Smooth muscle cell (in vitro differentiated cells): ENCODE results near the gene BOLA1. TPM values are rescaled to one million over a fixed set of nuclear protein-coding genes. Genes with fewer than 3 reads are reported as not detected.

ENCODE experiments used
- DNase-seq: peaks from one replicate; lab custom pipeline; 2025; ENCODE audit not compliant: unreplicated experiment; lab: John Stamatoyannopoulos, UW
- H2AFZ ChIP-seq: fragments of 200-600 bp; sonication (generic); 2 replicates; pipeline ENCODE4 v1.6.0; 2016; ENCODE audit warnings: antibody characterized with exemption, low read depth, mild to moderate bottlenecking
- H3F3A ChIP-seq: fragments of 200-600 bp; sonication (generic); 2 replicates; pipeline ENCODE4 v1.6.0; 2017; ENCODE audit warnings: antibody characterized with exemption, low read depth
- H3K27ac ChIP-seq: fragments of 200-600 bp; sonication (generic); 2 replicates; pipeline ENCODE4 v1.5.1; 2016; ENCODE audit warnings: low read depth, mild to moderate bottlenecking
- H3K27me3 ChIP-seq: fragments of 200-600 bp; sonication (generic); 2 replicates; pipeline ENCODE4 v1.6.1; 2016; ENCODE audit warnings: low read depth, mild to moderate bottlenecking
- H3K36me3 ChIP-seq: fragments of 200-600 bp; sonication (generic); 2 replicates; pipeline ENCODE4 v1.5.1; 2016; ENCODE audit warnings: low read depth
- H3K4me1 ChIP-seq: fragments of 200-600 bp; sonication (generic); 2 replicates; pipeline ENCODE4 v1.5.1; 2016; ENCODE audit warnings: low read depth
- H3K4me2 ChIP-seq: fragments of 200-600 bp; sonication (generic); 2 replicates; pipeline ENCODE4 v1.6.0; 2016; ENCODE audit warnings: mild to moderate bottlenecking
- H3K4me3 ChIP-seq: fragments of 200-600 bp; sonication (generic); 2 replicates; pipeline ENCODE4 v1.5.1; 2016; ENCODE audit warnings: mild to moderate bottlenecking
- H3K79me2 ChIP-seq: fragments of 200-600 bp; sonication (generic); 2 replicates; pipeline ENCODE4 v1.6.0; 2016; ENCODE audit warnings: low read depth, mild to moderate bottlenecking
- H3K9ac ChIP-seq: fragments of 200-600 bp; sonication (generic); 2 replicates; pipeline ENCODE4 v1.6.0; 2016; ENCODE audit warnings: low read depth
- H3K9me3 ChIP-seq: fragments of 200-600 bp; sonication (generic); replicated peaks from 2 replicates; pipeline ENCODE4 v1.5.1; 2016; ENCODE audit warnings: low read depth
- H4K20me1 ChIP-seq: fragments of 200-600 bp; sonication (generic); 2 replicates; pipeline ENCODE4 v1.6.0; 2016; ENCODE audit warnings: low read depth
- WGBS: methylation state at CpG from one replicate; pipeline ENCODE4 v1.1.7; 2016; ENCODE audit warnings: low lambda C conversion rate; 5-methylcytosine and 5-hydroxymethylcytosine counted together
- polyA plus RNA-seq: library from polyadenylated mRNA; unstranded; fragments of >200 nt; fragmentation: Nextera tagmentation; extraction: Ambion mirVana; gene quantifications from 2 replicates; pipeline ENCODE4 v1.2.1, GENCODE V29; 2016
- total RNA-seq: library from RNA; depleted of rRNA; stranded (reverse); fragments of >200 nt; gene quantifications from 2 replicates; pipeline ENCODE4 v1.2.3, GENCODE V29; 2014
- TF ChIP-seq, protein P1 (sequence below): fragments of 200-600 bp; sonication (generic); IDR thresholded peaks from 2 replicates; pipeline ENCODE4 v1.5.1; 2017; ENCODE audit warnings: borderline replicate concordance, mild to moderate bottlenecking, antibody characterized with exemption; ENCODE audit not compliant: insufficient read depth, poor library complexity, severe bottlenecking

BOLA1 gene
- total and polyA plus RNA-seq, 2 experiments from 2014 or later = 21.3 to 27.4 TPM

DNA sequence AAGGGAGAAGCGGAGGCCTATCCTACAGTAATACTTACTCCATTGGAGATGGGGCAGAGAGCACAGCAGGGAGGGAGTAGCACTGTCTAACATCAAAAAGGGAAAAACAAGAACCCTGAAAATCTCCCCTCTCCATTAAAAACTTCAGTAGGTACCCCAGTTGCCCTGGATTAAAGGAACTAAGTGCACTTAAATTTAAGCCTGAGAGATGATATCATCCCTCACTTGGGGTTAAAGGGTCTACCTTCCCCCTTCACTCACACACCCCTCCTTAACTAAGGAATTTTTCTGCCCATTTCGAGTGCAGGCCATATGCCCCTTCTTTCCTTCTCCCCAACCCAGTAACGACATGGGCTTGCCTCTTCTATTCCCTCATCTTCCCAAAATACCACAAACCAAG is 41.1 kb downstream of the BOLA1 start:
- Histone ChIP-seq H3K79me2 (no peaks in the 10 kb centered on the region), H3K4me2 (no peak overlapping the region), H3K9me3 (no peaks in the 10 kb centered on the region), H3K9ac (no peak overlapping the region), H3K4me1 (peaks cover 13% of the 10 kb centered on the region), H3K27ac (peak overlapping the region; percentile 93), H3K4me3 (no peak overlapping the region), H2AFZ (no peak overlapping the region), H3K36me3 (no peaks in the 10 kb centered on the region), H3F3A (peaks cover 30% of the 10 kb centered on the region), H3K27me3 (no peaks in the 10 kb centered on the region), H4K20me1 (no peaks in the 10 kb centered on the region)
- TF ChIP-seq, protein P1, sequence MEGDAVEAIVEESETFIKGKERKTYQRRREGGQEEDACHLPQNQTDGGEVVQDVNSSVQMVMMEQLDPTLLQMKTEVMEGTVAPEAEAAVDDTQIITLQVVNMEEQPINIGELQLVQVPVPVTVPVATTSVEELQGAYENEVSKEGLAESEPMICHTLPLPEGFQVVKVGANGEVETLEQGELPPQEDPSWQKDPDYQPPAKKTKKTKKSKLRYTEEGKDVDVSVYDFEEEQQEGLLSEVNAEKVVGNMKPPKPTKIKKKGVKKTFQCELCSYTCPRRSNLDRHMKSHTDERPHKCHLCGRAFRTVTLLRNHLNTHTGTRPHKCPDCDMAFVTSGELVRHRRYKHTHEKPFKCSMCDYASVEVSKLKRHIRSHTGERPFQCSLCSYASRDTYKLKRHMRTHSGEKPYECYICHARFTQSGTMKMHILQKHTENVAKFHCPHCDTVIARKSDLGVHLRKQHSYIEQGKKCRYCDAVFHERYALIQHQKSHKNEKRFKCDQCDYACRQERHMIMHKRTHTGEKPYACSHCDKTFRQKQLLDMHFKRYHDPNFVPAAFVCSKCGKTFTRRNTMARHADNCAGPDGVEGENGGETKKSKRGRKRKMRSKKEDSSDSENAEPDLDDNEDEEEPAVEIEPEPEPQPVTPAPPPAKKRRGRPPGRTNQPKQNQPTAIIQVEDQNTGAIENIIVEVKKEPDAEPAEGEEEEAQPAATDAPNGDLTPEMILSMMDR = no peak
- DNase-seq = no peak
- WGBS = 78% methylated on average over 3 of the region's 3 CpGs

DNA sequence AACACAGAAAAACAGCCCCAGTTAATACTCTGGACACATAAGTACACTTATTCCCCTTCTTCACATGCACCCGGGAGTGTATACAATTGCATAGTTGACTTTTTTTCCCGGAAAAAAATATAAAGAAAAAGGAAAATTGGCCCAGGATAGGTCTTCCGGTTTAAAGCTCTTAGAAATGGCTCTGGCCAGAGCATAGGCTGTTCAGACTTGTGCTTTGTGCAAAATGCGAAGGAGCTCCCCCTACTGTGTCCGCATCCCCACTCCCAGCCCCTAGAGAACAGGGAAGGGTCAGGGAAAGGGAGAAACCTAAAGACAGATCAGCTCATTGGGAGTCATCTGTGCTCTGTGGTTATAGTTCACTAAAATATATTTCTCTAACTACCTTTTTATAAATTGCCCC is 42.8 kb downstream of the BOLA1 start:
- Histone ChIP-seq H3K9me3 (no peaks in the 10 kb centered on the region), H3K27me3 (no peaks in the 10 kb centered on the region), H3K4me1 (peaks cover 8% of the 10 kb centered on the region), H3K9ac (no peak overlapping the region), H3K4me2 (no peak overlapping the region), H3K27ac (peak overlapping the region; percentile 16), H3K79me2 (no peaks in the 10 kb centered on the region), H3K4me3 (no peak overlapping the region), H3K36me3 (no peaks in the 10 kb centered on the region), H2AFZ (no peak overlapping the region), H3F3A (peaks cover 30% of the 10 kb centered on the region), H4K20me1 (no peaks in the 10 kb centered on the region)
- DNase-seq = no peak
- WGBS = 61% methylated on average over 5 of the region's 5 CpGs
- TF ChIP-seq, protein P1 = no peak

DNA sequence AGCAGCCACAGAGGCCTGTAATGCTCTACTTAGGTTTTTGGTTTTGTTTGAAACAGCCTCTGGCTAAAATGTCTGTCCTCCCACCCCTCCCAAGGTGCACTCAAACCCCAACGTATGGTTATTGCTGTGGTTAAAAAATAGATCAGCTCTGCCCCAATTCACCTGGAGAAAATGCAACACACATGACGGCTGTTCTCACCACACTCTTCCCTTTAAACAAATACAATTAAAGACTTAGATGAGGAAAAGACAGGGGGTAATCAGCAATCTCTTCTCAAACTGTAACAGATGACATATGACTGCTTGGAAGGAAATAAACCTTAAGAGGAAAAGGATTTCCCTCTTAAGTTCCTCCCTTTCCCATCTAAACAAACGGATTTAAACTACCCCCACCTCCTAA is 43.5 kb downstream of the BOLA1 start:
- TF ChIP-seq, protein P1 = no peak
- Histone ChIP-seq H2AFZ (no peak overlapping the region), H3K4me1 (peaks cover 2% of the 10 kb centered on the region), H3K4me2 (no peak overlapping the region), H3F3A (peaks cover 30% of the 10 kb centered on the region), H3K27ac (no peak overlapping the region), H3K9me3 (no peaks in the 10 kb centered on the region), H3K4me3 (no peak overlapping the region), H3K27me3 (no peaks in the 10 kb centered on the region), H4K20me1 (no peaks in the 10 kb centered on the region), H3K79me2 (no peaks in the 10 kb centered on the region), H3K9ac (no peak overlapping the region), H3K36me3 (no peaks in the 10 kb centered on the region)
- DNase-seq = no peak
- 68% methylated on average over 3 of the region's 3 CpGs for WGBS

DNA sequence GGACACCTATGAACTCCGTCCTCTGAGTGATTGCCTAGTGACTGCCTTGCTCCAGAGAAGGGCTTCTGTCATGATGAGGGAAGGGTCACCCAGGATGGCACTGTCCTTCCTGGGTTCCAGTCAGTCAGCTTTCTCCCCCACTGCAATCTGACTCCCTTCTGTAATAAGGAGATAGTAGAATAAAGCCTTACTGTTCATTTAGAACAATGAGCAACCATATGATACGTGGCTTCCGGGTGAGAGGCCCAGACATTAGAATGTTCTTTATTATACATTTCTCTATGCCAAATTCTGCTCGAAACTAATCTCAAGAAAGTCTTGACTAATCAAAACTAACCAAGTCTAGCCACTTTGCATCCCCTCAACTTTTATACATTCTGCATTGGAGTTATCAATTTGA is 45.8 kb downstream of the BOLA1 start:
- H3K4me2 ChIP-seq = no peak overlapping the region
- no peaks in the 10 kb centered on the region for H3K79me2 ChIP-seq
- H3K4me3 ChIP-seq = no peak overlapping the region
- H3K9ac ChIP-seq = no peak overlapping the region
- no peak for DNase-seq
- no peak overlapping the region for H3K27ac ChIP-seq
- H3K9me3 ChIP-seq = no peaks in the 10 kb centered on the region
- 94% methylated on average over 4 of the region's 4 CpGs for WGBS
- no peaks in the 10 kb centered on the region for H4K20me1 ChIP-seq
- TF ChIP-seq, protein P1 = no peak
- peaks cover 22% of the 10 kb centered on the region for H3F3A ChIP-seq
- no peak overlapping the region for H2AFZ ChIP-seq
- H3K27me3 ChIP-seq = no peaks in the 10 kb centered on the region
- no peaks in the 10 kb centered on the region for H3K4me1 ChIP-seq
- no peaks in the 10 kb centered on the region for H3K36me3 ChIP-seq
